GM19455 (cell line): ENCODE measurements around the gene SPATA19.

Experiments used
- ATAC-seq: cut with Tn5 transposase; IDR thresholded peaks from one replicate; pipeline ENCODE4 v1.9.1; 2021; ENCODE audit not compliant: unreplicated experiment

The SPATA19 gene

GRCh38 chr11:133819114-133819513 lies 26.2 kb downstream of the SPATA19 start:
- no peak for ATAC-seq

GRCh38 chr11:133818302-133818701 lies 27.0 kb downstream of the SPATA19 start:
- ATAC-seq = no peak

GRCh38 chr11:133817449-133817848 lies 27.9 kb downstream of the SPATA19 start:
- no peak for ATAC-seq

GRCh38 chr11:133816146-133816870 lies 29.0 kb downstream of the SPATA19 start:
- no peak for ATAC-seq

GRCh38 chr11:133815636-133816035 lies 29.7 kb downstream of the SPATA19 start:
- ATAC-seq = no peak

- no peak for ATAC-seq
Observed at GRCh38 chr11:133814588-133815100, 30.7 kb downstream of the SPATA19 start.

GRCh38 chr11:133811850-133812685 lies 33.2 kb downstream of the SPATA19 start:
- ATAC-seq = no peak

- no peak for ATAC-seq
Observed at GRCh38 chr11:133810766-133811165, 34.5 kb downstream of the SPATA19 start.

- no peak for ATAC-seq
Observed at GRCh38 chr11:133809569-133810491, 35.5 kb downstream of the SPATA19 start.

- ATAC-seq = no peak
Observed at GRCh38 chr11:133808393-133809140, 36.7 kb downstream of the SPATA19 start.

- no peak for ATAC-seq
Observed at GRCh38 chr11:133803026-133803425, 42.3 kb downstream of the SPATA19 start.

GRCh38 chr11:133801356-133801755 lies 44.0 kb downstream of the SPATA19 start:
- ATAC-seq = no peak

GRCh38 chr11:133800666-133801065 lies 44.6 kb downstream of the SPATA19 start:
- no peak for ATAC-seq

GRCh38 chr11:133797554-133797953 lies 47.8 kb downstream of the SPATA19 start:
- ATAC-seq = no peak

GRCh38 chr11:133796043-133796795 lies 49.1 kb downstream of the SPATA19 start:
- ATAC-seq = no peak

GRCh38 chr11:133795088-133795487 lies 50.2 kb downstream of the SPATA19 start:
- no peak for ATAC-seq

- no peak for ATAC-seq
Observed at GRCh38 chr11:133794205-133794604, 51.1 kb downstream of the SPATA19 start.

GRCh38 chr11:133793271-133794035 lies 51.9 kb downstream of the SPATA19 start:
- ATAC-seq = no peak

- ATAC-seq = no peak
Observed at GRCh38 chr11:133790995-133791394, 54.3 kb downstream of the SPATA19 start.
